HG03108 (cell line): ENCODE data around the gene PCDH15.
"Not testable (repeated sequence)": the region's sequence is repeated elsewhere in the genome, so short reads cannot be mapped to it uniquely, and the experiment has no call there.

Experiments used
- ATAC-seq: cut with Tn5 transposase; IDR thresholded peaks from one replicate; pipeline ENCODE4 v1.9.1; 2021; ENCODE audit warnings: moderate library complexity; ENCODE audit not compliant: unreplicated experiment

The PCDH15 gene

GRCh38 chr10:54576541-54576940 lies 224.5 kb downstream of the PCDH15 start:
- ATAC-seq, result no peak

GRCh38 chr10:54559498-54559897 lies 241.5 kb downstream of the PCDH15 start:
- ATAC-seq, result no peak

- no peak for ATAC-seq
Observed at GRCh38 chr10:54554028-54554427, 247.0 kb downstream of the PCDH15 start.

- no peak for ATAC-seq
Observed at GRCh38 chr10:54550016-54550415, 251.0 kb downstream of the PCDH15 start.

- no peak for ATAC-seq
Observed at GRCh38 chr10:54531296-54531695, 269.7 kb downstream of the PCDH15 start.

- ATAC-seq, result no peak
Observed at GRCh38 chr10:54530299-54530698, 270.7 kb downstream of the PCDH15 start.

GRCh38 chr10:54525816-54526215 lies 275.2 kb downstream of the PCDH15 start:
- no peak for ATAC-seq

- not testable (repeated sequence) for ATAC-seq
Observed at GRCh38 chr10:54515244-54515643, 285.8 kb downstream of the PCDH15 start.

- ATAC-seq, result no peak
Observed at GRCh38 chr10:54503863-54504262, 297.2 kb downstream of the PCDH15 start.

- ATAC-seq, result no peak
Observed at GRCh38 chr10:54501929-54502328, 299.1 kb downstream of the PCDH15 start.

- no peak for ATAC-seq
Observed at GRCh38 chr10:54496852-54497251, 304.2 kb downstream of the PCDH15 start.

GRCh38 chr10:54487743-54488142 lies 313.3 kb downstream of the PCDH15 start:
- no peak for ATAC-seq

GRCh38 chr10:54485971-54486370 lies 315.1 kb downstream of the PCDH15 start:
- no peak for ATAC-seq

GRCh38 chr10:54484186-54484585 lies 316.8 kb downstream of the PCDH15 start:
- ATAC-seq, result no peak

GRCh38 chr10:54478601-54479000 lies 322.4 kb downstream of the PCDH15 start:
- ATAC-seq, result no peak

GRCh38 chr10:54477738-54478137 lies 323.3 kb downstream of the PCDH15 start:
- no peak for ATAC-seq

- no peak for ATAC-seq
Observed at GRCh38 chr10:54470324-54470631, 330.8 kb downstream of the PCDH15 start.

- no peak for ATAC-seq
Observed at GRCh38 chr10:54469587-54470323, 331.3 kb downstream of the PCDH15 start.

- no peak for ATAC-seq
Observed at GRCh38 chr10:54454271-54454670, 346.8 kb downstream of the PCDH15 start.

GRCh38 chr10:54449056-54449455 lies 352.0 kb downstream of the PCDH15 start:
- no peak for ATAC-seq

- no peak for ATAC-seq
Observed at GRCh38 chr10:54444170-54444569, 356.9 kb downstream of the PCDH15 start.

GRCh38 chr10:54441275-54441674 lies 359.8 kb downstream of the PCDH15 start:
- no peak for ATAC-seq

GRCh38 chr10:54434782-54435181 lies 366.2 kb downstream of the PCDH15 start:
- no peak for ATAC-seq
